K562 (cell line): ENCODE measurements around the gene RAB7A. TPM values are rescaled to one million over a fixed set of nuclear protein-coding genes. Genes with fewer than 3 reads are reported as not detected.
A peak's percentile ranks its signal among the peaks of the same experiment; 100 is the strongest.

Experiments used
- ATAC-seq: fragments of 200-7000 bp; cut with Tn5 transposase; 3 replicates; pipeline ENCODE4 v1.9.1; 2020; ENCODE audit warnings: moderate library complexity
- BruUV-seq: library from RNA; stranded (reverse); fragments of 400-500 nt; replicated peaks from 2 replicates; lab custom pipeline; 2021; lab: Mats Ljungman, UMichigan
- CTCF ChIA-PET: fragments of 300-600 bp; formaldehyde crosslinking; extraction: SDS; loops from one replicate; lab custom pipeline; 2021; ENCODE audit warnings: low intra/inter-chr PET ratio; lab: Yijun Ruan, JAX
- POLR2A ChIA-PET: fragments of 300-600, 350-650 bp; sonication (Branson Sonifier 250); formaldehyde crosslinking; extraction: SDS; loops from one replicate; lab custom pipeline; 2021; ENCODE audit warnings: antibody characterized with exemption, inconsistent platforms; lab: Yijun Ruan, JAX
- DNase-seq, 4 experiments: peaks; one replicate each; pipeline versions ENCODE4 v3.0.0 to v3.0.0-alpha.2; 2011 to 2018; ENCODE audit warnings: low spot score in 3 of 4, mixed read lengths in 3 of 4; ENCODE audit errors: extremely low read depth in 1 of 4
- FAIRE-seq: peaks from 2 replicates; lab custom pipeline; 2011; peaks lifted over from hg19 to GRCh38; lab: Jason Lieb, UNC
- H2AFZ ChIP-seq: 2 replicates; pipeline ENCODE4 v1.6.0; 2011; ENCODE audit warnings: low read depth, low read length, control low read depth, inconsistent platforms
- H3K27ac ChIP-seq: fragments of 200-600 bp; 3 replicates; pipeline ENCODE4 v1.8.0; 2011; ENCODE audit warnings: low read depth, mild to moderate bottlenecking, control low read depth, inconsistent platforms, low read length, moderate library complexity, mixed read lengths; ENCODE audit errors: extremely low read depth
- H3K27me3 ChIP-seq, 2 experiments: fragments of 300-600 bp in 1 of 2; 2 replicates in 1 of 2; 3 replicates in 1 of 2; pipeline versions ENCODE4 v1.6.0 to v1.8.0; 2011; ENCODE audit warnings: inconsistent platforms in 2 of 2, low read length in 2 of 2, mild to moderate bottlenecking in 1 of 2, mixed read lengths in 1 of 2, moderate library complexity in 1 of 2; ENCODE audit not compliant: control insufficient read depth in 2 of 2, insufficient read depth in 2 of 2
- H3K36me3 ChIP-seq: fragments of 300-600 bp; 3 replicates; pipeline ENCODE4 v1.8.0; 2011; ENCODE audit warnings: mild to moderate bottlenecking, low read length, inconsistent platforms; ENCODE audit not compliant: control insufficient read depth, insufficient read depth
- H3K4me1 ChIP-seq, 2 experiments: fragments of 200-600 bp in 1 of 2; replicated peaks in 1 of 2; 2 replicates in 1 of 2; 3 replicates in 1 of 2; pipeline versions ENCODE4 v1.5.1 to v1.8.0; 2011; ENCODE audit warnings: inconsistent platforms in 2 of 2, low read length in 2 of 2, mild to moderate bottlenecking in 1 of 2, mixed read lengths in 1 of 2, moderate library complexity in 1 of 2; ENCODE audit not compliant: control insufficient read depth in 2 of 2, insufficient read depth in 2 of 2
- H3K4me2 ChIP-seq: 2 replicates; pipeline ENCODE4 v1.6.1; 2011; ENCODE audit warnings: low read length, control low read depth, inconsistent platforms, mixed read lengths; ENCODE audit not compliant: insufficient read depth
- H3K4me3 ChIP-seq: fragments of 200-600 bp; sonication (generic), shearing (Covaris generic); 2 replicates; pipeline ENCODE4 v1.5.1; 2016; ENCODE audit warnings: control low read depth, inconsistent platforms
- H3K79me2 ChIP-seq: fragments of 200-600 bp; 3 replicates; pipeline ENCODE4 v1.8.0; 2011; ENCODE audit warnings: low read length, inconsistent platforms; ENCODE audit not compliant: control insufficient read depth, insufficient read depth
- H3K9ac ChIP-seq, 2 experiments: 2 replicates each; pipeline versions ENCODE4 v1.6.0 to v1.6.1; 2011; ENCODE audit warnings: low read depth in 2 of 2, low read length in 2 of 2, control low read depth in 1 of 2, inconsistent platforms in 1 of 2, mild to moderate bottlenecking in 1 of 2, mixed read lengths in 1 of 2; ENCODE audit not compliant: insufficient read depth in 1 of 2
- H3K9me1 ChIP-seq: one replicate; pipeline ENCODE4 v1.6.0; 2011; ENCODE audit warnings: inconsistent platforms, mild to moderate bottlenecking, low read length, moderate library complexity; ENCODE audit not compliant: control insufficient read depth, insufficient read depth
- H3K9me3 ChIP-seq: replicated peaks from 2 replicates; pipeline ENCODE4 v1.5.1; 2011; ENCODE audit warnings: low read depth, low read length, inconsistent platforms; ENCODE audit not compliant: control insufficient read depth, insufficient read depth
- H4K20me1 ChIP-seq: replicated peaks from 2 replicates; pipeline ENCODE4 v1.6.1; 2011; ENCODE audit warnings: low read length, inconsistent platforms, mixed read lengths; ENCODE audit not compliant: control insufficient read depth, insufficient read depth
- CEBPG ChIP-seq, 3 experiments: fragments of 200-800 bp in 1 of 3; sonication (Bioruptor generic) in 1 of 3; sonication (generic) in 1 of 3; formaldehyde crosslinking in 1 of 3; IDR thresholded peaks in 2 of 3; conservative IDR thresholded peaks in 1 of 3; 2 replicates each; pipeline versions ENCODE4 v1.6.1 to v1.8.0; 2016 to 2022; ENCODE audit warnings: missing compliant biosample characterization in 2 of 3, missing genetic modification characterization in 2 of 3, mild to moderate bottlenecking in 1 of 3, missing genetic modification reagents in 1 of 3
- CREB1 ChIP-seq, 2 experiments: sonication (generic) in 1 of 2; formaldehyde crosslinking in 1 of 2; IDR thresholded peaks; 2 replicates each; pipeline versions ENCODE4 v1.6.1 to v1.8.0; 2012 to 2022; ENCODE audit warnings: inconsistent platforms in 1 of 2, mild to moderate bottlenecking in 1 of 2, missing genetic modification reagents in 1 of 2, moderate library complexity in 1 of 2
- CXXC5 ChIP-seq: fragments of 250-450 bp; sonication (Bioruptor Pico); IDR thresholded peaks from 2 replicates; pipeline ENCODE4 v1.8.0; 2022; ENCODE audit warnings: inconsistent platforms, mild to moderate bottlenecking, moderate library complexity
- DPF2 ChIP-seq: fragments of 450-650 bp; IDR thresholded peaks from 2 replicates; pipeline ENCODE4 v1.6.1; 2016
- MAZ ChIP-seq, 2 experiments: fragments of 450-650 bp in 1 of 2; sonication (generic) in 1 of 2; formaldehyde crosslinking; IDR thresholded peaks in 1 of 2; conservative IDR thresholded peaks in 1 of 2; 2 replicates each; pipeline versions ENCODE4 v1.4.0 to v1.5.0; 2020; ENCODE audit warnings: mild to moderate bottlenecking in 1 of 2, missing genetic modification reagents in 1 of 2
- MBD2 ChIP-seq: sonication (generic); IDR thresholded peaks from 2 replicates; pipeline ENCODE4 v1.6.1; 2016; ENCODE audit warnings: low read depth, borderline replicate concordance
- MEIS2 ChIP-seq: fragments of 450-650 bp; IDR thresholded peaks from 2 replicates; pipeline ENCODE4 v1.6.1; 2014; ENCODE audit warnings: mild to moderate bottlenecking; ENCODE audit not compliant: partially characterized antibody
- MXI1 ChIP-seq: IDR thresholded peaks from 2 replicates; pipeline ENCODE4 v1.6.1; 2011; ENCODE audit warnings: low read depth, mild to moderate bottlenecking, improper control_type of control experiment, low read length
- POLR2G ChIP-seq: fragments of 200-400 bp; formaldehyde crosslinking; IDR thresholded peaks from 2 replicates; pipeline ENCODE4 v1.6.1; 2017; ENCODE audit warnings: low read depth, mild to moderate bottlenecking, antibody characterized with exemption, low read length, moderate library complexity
- SRSF3 ChIP-seq: fragments of 200-400 bp; formaldehyde crosslinking; IDR thresholded peaks from 2 replicates; pipeline ENCODE4 v1.6.1; 2016; ENCODE audit warnings: mild to moderate bottlenecking, low read length, moderate library complexity; ENCODE audit not compliant: insufficient read depth
- TEAD2 ChIP-seq: fragments of 450-650 bp; IDR thresholded peaks from 2 replicates; pipeline ENCODE4 v1.6.1; 2016; ENCODE audit warnings: missing genetic modification characterization, control low read depth, missing compliant biosample characterization
- TEAD4 ChIP-seq, 2 experiments: sonication (generic) in 1 of 2; formaldehyde crosslinking in 1 of 2; IDR thresholded peaks; 2 replicates each; pipeline versions ENCODE4 v1.6.1 to v1.8.0; 2012 to 2022; ENCODE audit warnings: borderline replicate concordance in 1 of 2, inconsistent platforms in 1 of 2, low read length in 1 of 2, mild to moderate bottlenecking in 1 of 2, missing genetic modification reagents in 1 of 2
- ZFPM2 ChIP-seq: fragments of 250-450 bp; sonication (Bioruptor Pico); IDR thresholded peaks from 2 replicates; pipeline ENCODE4 v1.5.1; 2022; ENCODE audit warnings: mild to moderate bottlenecking
- ZFX ChIP-seq: sonication (generic); formaldehyde crosslinking; IDR thresholded peaks from 2 replicates; pipeline ENCODE4 v1.8.0; 2022; ENCODE audit warnings: mild to moderate bottlenecking, missing genetic modification reagents, moderate library complexity
- ZNF253 ChIP-seq: fragments of 250-450 bp; sonication (Bioruptor Pico); conservative IDR thresholded peaks from 2 replicates; pipeline ENCODE4 v1.6.1; 2021; ENCODE audit warnings: mild to moderate bottlenecking
- ZNF263 ChIP-seq: sonication (generic); formaldehyde crosslinking; IDR thresholded peaks from 2 replicates; pipeline ENCODE4 v1.8.0; 2022; ENCODE audit warnings: mild to moderate bottlenecking, missing genetic modification reagents, borderline replicate concordance
- ZNF324 ChIP-seq: fragments of 250-450 bp; sonication (Bioruptor Pico); IDR thresholded peaks from 2 replicates; pipeline ENCODE4 v1.4.0; 2020; ENCODE audit warnings: mild to moderate bottlenecking
- WGBS: fragments of 100-300 bp; shearing (Covaris generic); methylation state at CpG from one replicate; pipeline ENCODE4 v1.1.6; 2016; ENCODE audit warnings: low coverage, mixed read lengths; ENCODE audit not compliant: insufficient coverage; ENCODE audit errors: missing lambda C conversion rate; 5-methylcytosine and 5-hydroxymethylcytosine counted together
- in situ Hi-C: fragments of 300-500 bp; cut with MboI; formaldehyde crosslinking; loops from 4 replicates; pipeline ENCODE4 v1.15.0; 2018; ENCODE audit warnings: inconsistent platforms, mixed read lengths
- intact Hi-C: fragments of 100-400 bp; cut with micrococcal nuclease; formaldehyde crosslinking; loops from 2 replicates; pipeline ENCODE4 v1.14.2; 2022
- polyA plus RNA-seq, 8 experiments: library from polyadenylated mRNA; depleted of rRNA in 4 of 8; stranded (reverse) in 5 of 8; unstranded in 3 of 8; fragments of >200 nt; fragmentation: Nextera tagmentation in 2 of 8; fragmentation: Illumina TruSeq in 1 of 8; extraction: Ambion mirVana in 2 of 8; extraction: Trizol in 1 of 8; gene quantifications; 2 replicates each; pipeline versions ENCODE4 v1.2.1 to v1.2.3, GENCODE V29; 2011 to 2014; ENCODE audit warnings: inconsistent platforms in 1 of 8, missing spikeins in 1 of 8
- total RNA-seq, 7 experiments: library from RNA; depleted of rRNA in 6 of 7; stranded (reverse); fragments of >200 nt in 6 of 7; fragmentation: Illumina TruSeq in 2 of 7; extraction: Trizol in 2 of 7; gene quantifications; 2 replicates each; pipeline versions ENCODE4 v1.2.1 to v1.2.3, GENCODE V29; 2011 to 2021; ENCODE audit warnings: low replicate concordance in 1 of 7

RAB7A gene
- total and polyA plus RNA-seq, 9 of the 15 experiments (the other 6 are each of a cell fraction or from before 2014, with no cell fraction given), result 30.9 to 204 (median 72.8) TPM

DNA sequence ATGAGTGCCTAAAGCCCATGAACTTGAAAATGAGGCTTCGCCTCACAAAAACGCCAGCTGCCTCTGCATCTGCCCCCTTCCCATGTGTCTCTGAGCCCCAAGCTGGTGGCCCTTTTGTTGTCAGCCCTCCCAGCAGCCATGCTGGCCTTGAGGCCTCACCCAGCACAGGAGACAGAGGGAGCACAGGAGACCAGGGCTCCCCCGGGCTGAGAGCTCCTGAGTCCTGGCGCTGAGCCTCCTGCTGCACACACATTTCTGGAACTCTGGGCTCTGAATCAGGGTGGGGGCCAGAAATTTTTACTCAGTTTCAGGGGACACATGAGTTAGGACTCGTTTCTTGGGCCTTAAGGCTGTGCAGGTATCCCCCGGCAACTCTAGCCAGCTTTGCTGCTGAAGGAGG, 97.0 kb downstream of the RAB7A start:
- ChIA-PET POLR2A (interaction anchor here (0.6 to 1.4 kb wide), 5 partner anchors 13 to 890 kb away, joined by 3 read pairs; no protein-coding TSS in a partner anchor), CTCF (no interaction called here)
- H4K20me1 ChIP-seq, result no peaks in the 10 kb centered on the region
- peaks cover 15% of the 10 kb centered on the region; the same call in 2 of the 3 replicates for H3K36me3 ChIP-seq
- no peaks in the 10 kb centered on the region for H3K9me1 ChIP-seq
- DNase-seq (no peak), FAIRE-seq (no peak), ATAC-seq (peak; percentile 29)
- WGBS, result 86% methylated on average over 5 of the region's 6 CpGs
- H3K4me3 ChIP-seq, result no peak overlapping the region
- in situ Hi-C loops (no loop called here), intact Hi-C loops (no loop called here)
- BruUV-seq, result no TSS peak
- no peak overlapping the region for H2AFZ ChIP-seq
- no peaks in the 10 kb centered on the region; a peak in 2 of 5 replicates for H3K4me1 ChIP-seq
- no peaks in the 10 kb centered on the region for H3K79me2 ChIP-seq
- TF ChIP-seq MAZ (CRISPR knock-in tag; conservative IDR thresholded peaks at IDR 0.05 in 1 of 2, IDR thresholded peaks at IDR 0.05 in 1 of 2), result no peak
- TF ChIP-seq POLR2G, result peak; percentile 55
- no peak for TF ChIP-seq DPF2
- no peak for TF ChIP-seq ZNF263 (CRISPR knock-in tag)
- no peak for TF ChIP-seq ZFX (CRISPR knock-in tag)
- H3K27me3 ChIP-seq, result no peaks in the 10 kb centered on the region
- no peak overlapping the region for H3K9ac ChIP-seq
- H3K9me3 ChIP-seq, result no peaks in the 10 kb centered on the region
- no peak overlapping the region for H3K27ac ChIP-seq
- no peak overlapping the region for H3K4me2 ChIP-seq

DNA sequence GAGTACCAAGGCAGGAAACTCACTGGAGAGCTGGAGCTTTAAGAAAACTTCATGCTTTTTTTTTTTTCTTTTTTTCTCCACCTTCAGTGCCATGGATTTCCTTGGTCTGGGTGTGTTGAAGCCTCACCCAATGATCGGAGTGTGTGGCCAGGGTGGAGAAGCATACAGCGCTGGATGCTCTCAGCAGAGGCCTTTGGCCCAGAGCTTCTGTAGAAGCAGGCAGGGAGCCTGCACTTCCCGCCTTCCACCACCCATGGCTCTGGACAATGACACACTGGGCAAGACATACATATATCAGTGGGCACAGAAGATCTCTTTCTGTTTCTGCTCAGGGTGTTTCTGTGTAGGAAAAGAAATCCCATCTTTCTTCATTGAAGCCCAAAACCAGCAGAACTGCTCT, 97.6 kb downstream of the RAB7A start:
- Histone ChIP-seq H3K36me3 (peaks cover 9% of the 10 kb centered on the region; the same call in 2 of the 3 replicates), H3K9me1 (no peaks in the 10 kb centered on the region), H3K27me3 (no peaks in the 10 kb centered on the region), H3K9me3 (no peaks in the 10 kb centered on the region), H3K4me1 (peaks cover 0 to 5% of the 10 kb centered on the region in 2 experiments; a peak in 3 of 5 replicates), H3K9ac (no peak overlapping the region), H4K20me1 (no peaks in the 10 kb centered on the region), H3K79me2 (no peaks in the 10 kb centered on the region), H3K27ac (no peak overlapping the region), H3K4me2 (no peak overlapping the region), H3K4me3 (no peak overlapping the region), H2AFZ (no peak overlapping the region)
- BruUV-seq, result no TSS peak
- in situ Hi-C loops, result no loop called here
- DNase-seq (no peak), FAIRE-seq (no peak), ATAC-seq (peak; percentile 41)
- POLR2A ChIA-PET, result interaction anchor here (0.6 to 1.4 kb wide), 4 partner anchors 19 to 890 kb away, joined by 3 read pairs; no protein-coding TSS in a partner anchor
- 89% methylated on average over 2 of the region's 3 CpGs for WGBS
- intact Hi-C loops, result no loop called here
- CTCF ChIA-PET, result no interaction called here
- TF ChIP-seq TEAD2 (tag) (no peak), ZFPM2 (CRISPR knock-in tag) (no peak), CREB1 (IDR thresholded peaks at IDR 0.05) (no peak), CREB1 (CRISPR knock-in tag; IDR thresholded peaks at IDR 0.05) (no peak), SRSF3 (no peak), ZNF253 (no peak), CXXC5 (CRISPR knock-in tag) (no peak), CEBPG (CRISPR knock-in tag; IDR thresholded peaks at IDR 0.05) (no peak), CEBPG (tag; conservative IDR thresholded peaks at IDR 0.05 in 1 of 2, IDR thresholded peaks at IDR 0.05 in 1 of 2) (no peak), MBD2 (no peak), TEAD4 (IDR thresholded peaks at IDR 0.05; ENCODE audit: low read length) (no peak), TEAD4 (CRISPR knock-in tag; IDR thresholded peaks at IDR 0.05; ENCODE audit: borderline replicate concordance) (no peak), MEIS2 (no peak), ZNF324 (no peak), MXI1 (no peak)
